Amygdala (tissue), 56 donors: ENCODE data around the gene BHLHA9.
"Not testable (repeated sequence)": the region's sequence is repeated elsewhere in the genome, so short reads cannot be mapped to it uniquely, and the experiment has no call there.

Experiments
- DNase-seq, 56 donors: peaks; one replicate each; lab custom pipeline; 2025; lab: John Stamatoyannopoulos, UW

Gene BHLHA9

DNA sequence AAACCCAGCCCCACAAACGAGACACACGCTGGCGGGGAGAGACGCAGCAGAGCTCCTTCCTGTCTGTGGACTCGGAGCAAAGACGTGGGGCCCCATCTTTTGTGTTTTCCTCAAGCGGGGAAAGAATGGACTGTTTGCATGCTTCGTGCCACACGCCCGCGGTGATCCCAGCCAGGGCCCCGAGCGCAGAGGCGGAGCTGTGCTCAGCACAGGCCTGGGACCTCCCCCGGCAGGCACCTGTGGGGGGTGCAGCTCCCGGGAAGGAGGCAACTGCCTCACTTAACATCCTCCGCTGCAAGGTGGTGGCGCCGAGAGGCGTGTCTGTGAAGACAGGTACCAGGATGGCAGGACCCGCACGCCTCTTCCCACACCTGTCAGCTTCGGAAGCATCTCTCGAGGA, 28.4 kb downstream of the BHLHA9 start:
- no peak for DNase-seq

GRCh38 chr17:1299552-1300370, 29.5 kb downstream of the BHLHA9 start:
- DNase-seq: peak in 1 of 56 donors; percentile 35

DNA sequence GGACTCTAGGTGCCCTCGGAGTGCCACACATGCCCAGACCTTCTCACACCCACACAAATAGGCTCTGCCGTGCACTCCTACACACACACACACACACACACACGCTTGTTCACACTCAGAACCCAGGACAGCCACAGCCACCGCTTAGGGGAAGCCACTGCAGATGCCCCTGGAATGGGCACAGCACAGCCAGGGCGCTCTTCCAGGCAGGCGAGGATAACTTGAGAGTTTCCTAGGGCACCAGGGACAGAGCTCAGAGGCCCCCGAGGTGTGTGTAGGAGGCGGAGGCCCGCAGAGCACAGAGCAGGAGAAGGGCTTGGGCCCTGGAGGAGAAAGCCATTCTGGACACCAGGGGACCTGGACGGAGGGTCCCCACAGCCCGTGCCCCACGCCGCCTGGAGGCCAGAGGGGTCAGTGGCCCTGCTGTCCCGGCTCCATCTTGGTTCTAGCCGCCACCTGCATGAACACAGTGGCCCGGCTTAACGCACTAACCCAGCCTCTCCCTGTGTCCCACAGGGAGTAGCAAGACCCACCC, 30.2 kb downstream of the BHLHA9 start:
- no peak for DNase-seq

GRCh38 chr17:1301546-1301945, 31.3 kb downstream of the BHLHA9 start:
- no peak for DNase-seq

DNA sequence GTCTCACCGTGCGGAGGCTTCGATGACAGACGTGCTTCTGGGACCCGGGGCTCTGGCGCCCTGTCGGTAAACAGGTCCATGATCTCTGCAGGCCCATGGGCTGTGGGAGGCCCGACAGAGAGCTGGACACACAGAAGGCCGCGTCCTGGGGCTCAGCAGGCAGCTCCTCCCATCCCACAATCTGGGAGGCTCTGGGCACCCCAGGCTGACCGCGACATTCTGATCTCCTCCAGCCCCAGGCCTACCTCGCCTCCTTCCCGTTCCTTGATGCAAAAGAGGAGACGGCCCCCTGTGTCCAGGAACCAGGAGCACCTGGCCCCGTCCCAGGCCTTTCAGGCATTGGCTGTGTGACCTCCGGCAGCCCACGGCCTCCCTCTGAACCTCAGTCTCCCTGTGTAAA, 32.5 kb downstream of the BHLHA9 start:
- DNase-seq: no peak

- no peak for DNase-seq
Measured at GRCh38 chr17:1304522-1304921, 34.3 kb downstream of the BHLHA9 start.

DNA sequence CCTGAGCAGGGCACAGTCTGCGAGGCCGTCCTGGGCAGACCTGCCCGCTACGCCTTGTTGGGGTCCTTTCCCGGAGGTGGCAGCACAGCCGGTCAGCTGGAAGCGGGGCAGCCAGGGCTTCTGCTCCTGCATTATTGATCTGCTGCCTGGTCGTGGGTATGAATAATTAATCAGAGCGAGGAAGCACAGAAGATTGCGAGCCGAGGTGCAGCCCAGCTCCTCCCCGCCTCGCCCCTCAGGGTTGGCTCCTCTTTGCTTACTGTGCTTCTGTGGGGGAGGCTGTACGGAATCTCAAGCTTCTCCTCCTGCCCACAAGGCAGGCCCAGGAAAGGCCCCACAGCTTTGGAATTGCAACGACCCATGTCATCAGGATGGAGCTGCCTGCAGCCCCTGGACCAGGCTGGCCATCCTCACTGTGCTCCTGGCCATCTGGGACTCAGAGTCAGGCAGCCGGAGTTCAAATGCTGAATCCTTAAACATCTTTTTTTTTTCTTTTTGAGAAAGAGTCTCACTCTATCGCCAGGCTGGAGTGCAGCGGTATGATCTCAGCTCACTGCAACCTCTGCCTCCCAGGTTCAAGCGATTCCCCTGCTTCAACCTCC, 34.8 kb downstream of the BHLHA9 start:
- DNase-seq: no peak

DNA sequence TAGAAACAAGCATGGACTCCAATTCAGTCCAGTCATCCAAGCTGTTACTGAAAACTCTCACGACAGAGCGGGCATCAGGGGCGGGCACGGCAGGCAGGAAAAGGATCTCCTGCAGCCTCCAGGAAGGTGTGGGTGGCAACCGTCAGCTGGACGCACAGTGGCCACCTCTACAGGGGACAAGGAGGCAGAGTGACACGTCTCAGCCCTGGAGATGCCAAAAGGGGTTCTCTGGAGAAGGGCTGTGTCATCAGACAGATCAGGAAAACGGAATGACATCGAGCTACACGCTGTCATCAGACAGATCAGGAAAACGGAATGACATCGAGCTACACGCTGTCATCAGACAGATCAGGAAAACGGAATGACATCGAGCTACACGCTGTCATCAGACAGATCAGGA, 37.6 kb downstream of the BHLHA9 start:
- DNase-seq: not testable (repeated sequence)

DNA sequence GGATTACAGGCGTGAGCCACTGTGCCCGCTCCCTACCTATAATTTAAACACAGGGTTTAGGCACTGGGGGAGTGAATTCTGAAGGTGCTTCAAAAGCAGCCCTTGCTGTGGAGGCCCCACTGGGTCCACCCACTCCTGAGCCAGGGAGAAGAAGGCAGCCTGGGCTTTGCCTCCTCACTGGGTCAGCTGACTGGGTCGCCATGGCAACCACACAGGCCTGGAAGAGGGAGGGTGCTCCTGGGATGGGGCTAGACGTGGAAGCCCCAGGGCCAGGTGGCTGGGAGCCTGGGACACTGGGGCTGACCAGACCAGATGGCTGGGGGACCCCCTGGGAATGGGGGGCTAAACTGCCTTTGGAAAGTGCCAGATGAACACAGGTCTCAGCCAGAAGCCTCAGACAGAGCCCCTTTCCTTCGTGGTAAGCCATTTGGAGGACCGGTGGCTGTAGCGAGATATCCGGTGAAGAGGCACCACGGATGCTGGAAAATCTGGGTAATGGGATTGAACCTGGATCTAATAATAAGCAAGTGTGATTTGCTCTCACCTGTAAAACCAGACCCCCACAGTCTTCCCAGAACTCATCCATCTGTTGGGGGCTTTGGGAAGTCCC, 42.1 kb downstream of the BHLHA9 start:
- DNase-seq: peak in 2 of 56 donors; percentile 2 to 8

GRCh38 chr17:1313270-1314005, 43.2 kb downstream of the BHLHA9 start:
- DNase-seq: no peak

GRCh38 chr17:1315409-1315808, 45.2 kb downstream of the BHLHA9 start:
- no peak for DNase-seq

DNA sequence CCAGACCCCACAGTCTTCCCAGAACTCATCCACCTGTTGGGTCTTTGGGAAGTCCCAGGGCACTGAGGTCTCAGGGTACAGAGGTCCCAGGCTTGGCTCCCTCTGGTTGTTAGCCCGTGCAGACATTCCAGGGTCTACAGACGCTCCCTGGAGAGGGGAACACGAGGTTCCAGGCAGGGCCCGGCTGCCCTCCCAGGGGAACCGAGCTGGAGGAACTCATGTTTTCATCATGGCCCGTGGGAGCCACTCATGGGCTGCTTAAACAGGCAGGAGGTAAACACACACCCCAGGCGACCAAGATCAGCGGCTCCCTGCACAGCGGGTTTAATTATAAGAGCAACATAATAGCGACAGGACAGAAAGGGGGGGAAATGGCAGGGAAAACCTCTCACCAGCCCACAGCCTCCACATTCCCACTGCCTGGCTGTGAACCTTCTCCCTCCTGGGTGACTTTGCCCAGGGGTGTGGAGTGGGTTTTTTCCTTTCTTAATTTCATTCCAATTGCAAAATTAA, 45.7 kb downstream of the BHLHA9 start:
- DNase-seq: no peak
